Right ventricle myocardium inferior (tissue), 1 donor: Measurements from ENCODE around the gene MINDY4. TPM values are rescaled to one million over a fixed set of nuclear protein-coding genes. Genes with fewer than 3 reads are reported as not detected.

Source experiments
- ATAC-seq: fragments of 200-7000 bp; cut with Tn5 transposase; one replicate; pipeline ENCODE4 v1.9.1; 2020; ENCODE audit warnings: mild to moderate bottlenecking, moderate library complexity
- DNase-seq: peaks from one replicate; pipeline ENCODE4 v3.0.0; 2021; ENCODE audit errors: missing footprints
- intact Hi-C: fragments of 100-400 bp; cut with DNase I; formaldehyde crosslinking; loops from one replicate; pipeline ENCODE4 v1.11.0; 2022
- total RNA-seq: library from RNA; stranded (reverse); fragmentation: NEBNext Ultra II Directional; extraction: Animal tissue kit (Norgen Biotek cat#: 25700); gene quantifications from one replicate; pipeline ENCODE4 v1.2.1, GENCODE V29; 2021
- donor health status: DM: no; HTN: yes; CAD: no; lungs with severe emphysema.

Gene MINDY4
- total RNA-seq, 1 donor from 2014 or later = 3.5 TPM

- ATAC-seq (no peak), DNase-seq (peak; percentile 57)
- intact Hi-C loops = no loop called here
Observed at GRCh38 chr7:30912986-30913811, 142.0 kb downstream of the MINDY4 start.

DNA sequence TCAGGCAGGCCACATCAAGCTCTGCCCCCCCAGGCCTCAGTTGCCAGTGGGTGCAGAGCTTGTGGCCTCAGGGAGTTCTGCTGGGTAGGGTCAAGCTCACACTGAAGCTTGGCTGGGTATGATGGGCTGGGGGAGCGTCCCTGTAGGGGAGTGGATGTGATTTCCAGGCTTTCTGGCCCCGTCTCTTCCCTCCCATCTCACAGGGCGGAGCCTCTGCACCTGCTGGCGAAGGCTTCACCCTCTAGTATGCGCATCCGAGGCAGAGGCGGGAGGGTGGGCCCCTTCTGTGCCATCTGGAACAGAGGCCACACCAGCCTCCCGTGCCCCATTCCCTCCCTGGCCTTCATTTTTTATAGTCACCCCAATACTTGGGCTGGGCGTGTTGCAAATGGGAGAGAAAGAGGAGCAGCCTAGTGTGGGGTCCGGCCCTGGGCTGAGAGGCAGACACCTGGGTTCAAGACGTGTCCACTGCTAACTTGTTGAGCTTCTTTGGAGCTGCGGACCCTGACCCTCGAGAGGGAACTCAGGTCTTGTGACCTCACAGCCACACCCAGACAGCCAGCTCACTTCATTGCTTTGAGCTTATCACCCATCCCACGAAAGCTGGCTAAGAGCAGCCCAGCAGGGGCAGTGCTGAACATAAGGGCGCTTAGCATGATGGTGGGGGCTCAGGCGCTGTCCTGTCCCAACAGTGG lies 142.8 kb downstream of the MINDY4 start:
- DNase-seq = peak; percentile 62
- intact Hi-C loops = no loop called here
- no peak for ATAC-seq

GRCh38 chr7:30914596-30914995 lies 143.4 kb downstream of the MINDY4 start:
- DNase-seq (peak; percentile 63), ATAC-seq (no peak)
- intact Hi-C loops = no loop called here

DNA sequence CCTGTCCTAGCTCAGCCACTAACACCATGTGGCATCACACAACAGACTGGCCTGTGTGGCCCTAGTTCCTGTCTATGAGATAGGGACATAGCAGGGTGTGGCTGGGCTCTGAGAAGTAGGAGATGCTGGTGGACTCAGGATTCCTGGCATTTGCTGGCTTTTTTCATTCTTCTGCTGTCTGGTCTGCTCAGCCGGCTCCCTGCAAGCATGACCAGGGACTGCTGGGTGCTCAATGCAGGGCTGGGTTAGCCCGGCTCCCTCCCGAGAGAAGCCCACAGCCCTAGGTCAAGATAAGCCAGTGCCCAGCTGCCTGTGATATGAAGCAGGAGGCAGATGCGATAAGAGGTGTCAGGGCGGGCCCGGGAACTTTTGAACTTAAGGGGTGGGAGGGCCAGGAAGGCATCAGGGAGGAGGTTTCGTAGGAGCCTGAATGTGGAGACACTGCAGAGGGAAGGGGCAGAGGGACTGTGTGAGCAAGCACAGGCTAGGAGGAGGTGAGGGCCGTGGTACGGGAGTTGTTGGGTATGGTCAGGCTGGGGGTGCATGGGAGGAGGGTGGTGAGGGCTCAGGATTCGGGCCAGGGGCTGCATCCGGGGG lies 143.9 kb downstream of the MINDY4 start:
- intact Hi-C loops = loop anchor here (5.0 kb wide), 2 partner anchors 98 to 163 kb away; partner anchors contain the start of gene INMT
- ATAC-seq (peak; percentile 21), DNase-seq (peak; percentile 45)

DNA sequence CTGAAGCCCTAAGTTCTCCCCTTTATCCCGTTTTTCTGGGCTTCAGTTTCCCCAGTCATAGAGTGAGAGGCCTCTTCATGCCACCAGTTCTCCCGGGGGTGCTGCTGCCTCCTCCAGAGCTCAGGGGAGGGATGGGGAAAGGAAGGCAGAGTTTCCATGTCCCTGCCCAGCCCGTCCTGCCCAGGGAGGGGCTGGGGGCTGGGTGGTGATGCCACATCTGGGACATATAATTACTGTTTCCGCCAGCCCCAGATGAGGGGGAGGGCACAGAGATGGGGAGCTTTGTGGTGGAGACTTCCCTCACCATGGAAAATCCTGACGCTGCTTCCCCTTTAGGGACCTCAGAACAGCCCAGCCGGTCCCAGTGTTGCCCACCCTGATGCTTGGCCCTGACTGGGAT lies 144.5 kb downstream of the MINDY4 start:
- intact Hi-C loops = loop anchor here (5.0 kb wide), 2 partner anchors 98 to 163 kb away; partner anchors contain the start of gene INMT
- DNase-seq (peak; percentile 42), ATAC-seq (no peak)

- peak; percentile 42 for DNase-seq
- intact Hi-C loops = loop anchor here (5.0 kb wide), 2 partner anchors 99 to 164 kb away; partner anchors contain the start of gene INMT
- no peak for ATAC-seq
Observed at GRCh38 chr7:30916255-30916654, 145.0 kb downstream of the MINDY4 start.

DNA sequence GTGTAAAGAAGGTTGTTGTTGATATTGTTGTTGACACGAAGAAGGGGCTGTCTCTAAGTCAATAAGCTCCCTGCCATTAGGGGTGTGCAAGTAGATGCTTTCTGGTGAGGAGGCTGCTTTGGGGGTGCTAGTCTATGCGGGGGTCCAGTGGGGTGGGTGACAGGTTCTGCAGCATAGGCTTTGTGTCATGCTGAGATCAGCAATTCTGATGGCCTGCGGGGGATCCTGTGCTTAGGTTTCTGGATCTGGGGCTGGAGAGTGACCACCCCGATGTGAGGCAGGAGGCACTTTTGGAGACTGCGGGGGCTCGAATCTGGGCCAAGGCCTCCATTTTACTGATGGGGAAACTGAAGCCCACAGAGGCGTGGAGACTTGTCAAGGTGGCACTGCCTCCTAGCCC lies 145.6 kb downstream of the MINDY4 start:
- intact Hi-C loops = loop anchor here (5.0 kb wide), 2 partner anchors 99 to 164 kb away; partner anchors contain the start of gene INMT
- ATAC-seq = no peak
- peak; percentile 42 for DNase-seq

- ATAC-seq = no peak
- intact Hi-C loops = loop anchor here (5.0 kb wide), 2 partner anchors 100 to 165 kb away; partner anchors contain the start of gene INMT
- DNase-seq = peak; percentile 34
Observed at GRCh38 chr7:30917216-30917893, 146.1 kb downstream of the MINDY4 start.

DNA sequence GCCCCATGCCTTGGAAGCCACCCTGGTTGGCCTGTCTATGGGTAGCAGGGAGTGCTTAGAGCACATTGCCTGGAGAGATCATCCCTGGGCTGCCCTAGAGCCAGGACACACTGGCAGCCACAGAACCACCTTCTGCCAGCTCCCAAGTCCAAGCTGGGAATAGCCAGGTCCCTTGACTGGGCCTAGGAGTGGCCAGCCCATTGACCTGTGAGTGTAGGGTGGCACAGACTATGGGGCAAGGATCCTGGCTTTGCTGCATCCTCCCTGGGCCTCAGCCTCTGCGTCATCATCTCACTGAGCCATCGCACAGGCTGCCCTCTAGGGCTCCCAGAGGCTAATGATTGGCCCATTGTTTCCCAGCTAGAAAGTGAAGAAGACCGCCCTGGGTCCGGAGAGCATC lies 147.5 kb downstream of the MINDY4 start:
- DNase-seq (peak; percentile 58), ATAC-seq (peak; percentile 18)
- intact Hi-C loops = loop anchor here (5.0 kb wide), 2 partner anchors 101 to 166 kb away; partner anchors contain the start of gene INMT

DNA sequence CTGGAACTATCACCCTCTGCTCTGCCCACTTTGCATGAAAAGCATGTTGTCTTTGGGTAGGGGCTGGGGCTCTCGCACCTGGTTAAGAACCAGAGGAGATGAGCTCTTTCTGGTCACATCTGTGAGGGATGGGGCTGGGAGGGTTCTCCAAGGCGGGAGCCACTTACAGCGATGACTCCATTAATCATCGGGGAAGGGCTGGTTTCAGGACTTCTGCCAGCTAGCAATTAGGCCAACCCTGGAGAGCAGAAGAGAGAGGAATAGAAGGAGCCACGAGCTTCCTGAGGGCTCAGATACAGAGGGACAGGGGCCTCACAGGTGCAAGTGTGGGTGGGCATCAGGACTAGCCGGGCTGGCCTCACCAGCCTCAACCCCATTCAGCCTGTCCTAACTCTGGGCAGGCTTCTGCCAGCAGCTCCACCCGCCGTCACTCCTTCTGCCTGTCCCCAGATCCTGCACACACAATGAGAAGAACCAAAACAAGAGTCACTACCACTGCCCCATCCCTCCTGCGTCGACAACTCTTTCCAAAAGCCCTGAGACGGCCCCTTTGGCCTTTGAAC lies 148.9 kb downstream of the MINDY4 start:
- intact Hi-C loops = no loop called here
- ATAC-seq = no peak

DNA sequence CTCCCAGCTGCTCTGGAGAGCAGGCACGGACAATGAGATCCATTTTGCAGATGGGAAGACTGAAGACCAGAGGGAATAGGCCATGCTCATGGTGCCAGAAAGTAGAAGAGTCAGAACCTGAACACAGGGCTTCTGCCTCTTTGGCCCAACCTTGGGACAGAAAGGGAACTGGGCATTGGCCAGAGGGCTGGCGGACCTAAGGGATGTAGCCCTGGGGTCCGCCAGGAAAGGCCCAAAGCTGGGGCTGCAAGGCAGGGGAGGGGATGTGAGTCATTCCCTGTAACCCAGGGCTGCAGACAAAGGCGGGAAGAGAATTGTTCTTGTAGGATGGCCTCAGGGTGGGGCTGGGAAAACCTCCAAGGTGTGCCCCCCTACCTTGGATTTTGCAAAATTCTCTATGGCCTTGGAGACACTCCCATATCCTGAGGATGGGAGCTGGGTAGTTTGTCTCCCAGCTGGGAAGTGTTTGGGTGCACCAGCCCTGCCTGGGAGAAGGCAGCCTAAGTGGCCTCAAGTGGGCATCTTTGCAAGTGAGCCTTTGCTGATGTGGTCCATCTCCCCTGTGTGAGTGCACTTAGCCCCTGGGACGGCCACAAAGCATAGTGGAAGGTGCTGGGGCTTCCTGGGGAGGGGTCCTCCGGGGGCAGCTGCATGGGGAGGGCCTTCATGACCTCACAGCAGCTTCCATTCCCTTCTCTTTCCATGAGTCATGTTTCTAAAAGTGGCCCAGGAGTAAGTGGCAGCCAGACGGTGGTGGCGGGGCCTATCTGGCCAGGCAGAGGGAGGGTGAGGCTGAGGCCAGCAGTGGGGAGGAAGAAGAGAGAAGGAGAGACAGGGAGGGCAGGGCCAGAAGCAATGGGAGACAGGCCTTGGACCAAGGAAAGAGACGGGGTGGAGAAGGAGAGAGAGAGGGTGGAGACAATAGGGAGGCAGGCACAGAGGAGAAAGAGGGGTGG lies 149.6 kb downstream of the MINDY4 start:
- no peak for DNase-seq
- intact Hi-C loops = no loop called here
- peak; percentile 79 for ATAC-seq

More for the DNA sequence above, 148.9 kb downstream of the MINDY4 start:
- DNase-seq = peak; percentile 50

- no peak for ATAC-seq
- intact Hi-C loops = no loop called here
- no peak for DNase-seq
Observed at GRCh38 chr7:30921540-30922401, 150.6 kb downstream of the MINDY4 start.

DNA sequence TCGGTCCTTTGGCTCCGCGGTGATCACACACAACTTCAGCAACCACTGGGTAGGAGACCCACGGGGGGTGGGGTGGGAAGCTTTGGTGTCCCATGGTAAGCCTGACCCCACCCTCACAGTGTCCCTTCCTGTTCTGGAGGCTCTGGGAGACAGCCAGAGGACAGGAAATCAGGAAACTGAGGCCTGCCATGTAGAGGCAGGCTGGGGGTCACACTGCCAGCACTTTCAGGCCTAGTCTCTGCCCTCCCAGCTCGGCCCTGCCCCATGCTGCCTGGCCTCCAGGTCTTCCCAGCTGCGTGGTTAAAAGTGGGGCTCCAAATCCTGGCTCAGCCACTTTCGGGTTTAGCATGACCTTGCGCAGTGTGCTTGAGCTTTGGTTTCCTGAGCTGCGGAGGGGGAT lies 151.4 kb downstream of the MINDY4 start:
- DNase-seq = peak; percentile 37
- intact Hi-C loops = no loop called here
- ATAC-seq = no peak

DNA sequence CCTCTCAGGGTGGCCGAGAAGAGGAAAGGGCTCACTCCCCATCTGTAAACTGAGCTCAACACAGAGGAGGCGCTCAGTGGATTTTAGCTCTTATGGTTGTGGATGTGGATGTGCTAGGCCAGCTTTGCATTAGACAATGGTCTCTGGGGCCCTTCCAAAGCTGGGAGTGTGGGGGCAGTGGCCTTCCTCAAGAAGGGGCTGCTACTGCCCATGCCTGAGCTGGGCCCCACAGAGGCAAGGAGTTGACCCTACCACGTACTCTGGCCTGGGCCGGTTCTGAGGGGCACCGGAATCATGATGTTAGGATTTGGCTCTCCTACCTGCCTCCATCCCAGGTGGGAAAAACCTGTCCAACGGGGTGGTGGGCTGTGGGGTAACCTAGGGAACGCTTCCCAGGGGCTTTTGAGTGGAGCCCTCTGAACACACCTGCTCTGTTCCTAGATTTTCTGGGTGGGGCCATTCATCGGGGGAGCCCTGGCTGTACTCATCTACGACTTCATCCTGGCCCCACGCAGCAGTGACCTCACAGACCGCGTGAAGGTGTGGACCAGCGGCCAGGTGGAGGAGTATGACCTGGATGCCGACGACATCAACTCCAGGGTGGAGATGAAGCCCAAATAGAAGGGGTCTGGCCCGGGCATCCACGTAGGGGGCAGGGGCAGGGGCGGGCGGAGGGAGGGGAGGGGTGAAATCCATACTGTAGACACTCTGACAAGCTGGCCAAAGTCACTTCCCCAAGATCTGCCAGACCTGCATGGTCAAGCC lies 152.0 kb downstream of the MINDY4 start:
- intact Hi-C loops = no loop called here
- DNase-seq (peak; percentile 50), ATAC-seq (no peak)

- ATAC-seq (no peak), DNase-seq (no peak)
- intact Hi-C loops = loop anchor here (1.0 kb wide), 1 partner anchor 38 kb away; no protein-coding TSS in a partner anchor
Observed at GRCh38 chr7:30923774-30924413, 152.7 kb downstream of the MINDY4 start.
